Lower lobe of right lung (tissue), 2 donors: ENCODE data around the gene GMDS. TPM values are rescaled to one million over a fixed set of nuclear protein-coding genes. Genes with fewer than 3 reads are reported as not detected.

Experiments used
- ATAC-seq, 2 donors: fragments of 200-7000 bp; cut with Tn5 transposase; one replicate each; pipeline ENCODE4 v1.9.1; 2020 to 2022; ENCODE audit warnings: mild to moderate bottlenecking in 2 of 2, moderate library complexity in 2 of 2
- DNase-seq: peaks from one replicate; pipeline ENCODE4 v3.0.0-alpha.2; 2020
- H3K27ac ChIP-seq: fragments of 200-600 bp; one replicate; pipeline ENCODE4 v1.8.0; 2022
- H3K27me3 ChIP-seq: fragments of 200-600 bp; one replicate; pipeline ENCODE4 v1.8.0; 2022; ENCODE audit warnings: low read depth
- H3K36me3 ChIP-seq: fragments of 200-600 bp; one replicate; pipeline ENCODE4 v1.8.0; 2022; ENCODE audit warnings: mild to moderate bottlenecking
- H3K4me1 ChIP-seq: fragments of 200-600 bp; one replicate; pipeline ENCODE4 v1.8.0; 2022
- H3K4me3 ChIP-seq: fragments of 200-600 bp; one replicate; pipeline ENCODE4 v1.8.0; 2022; ENCODE audit warnings: mild to moderate bottlenecking
- H3K9me3 ChIP-seq: fragments of 200-600 bp; one replicate; pipeline ENCODE4 v1.8.0; 2022
- intact Hi-C: fragments of 100-400 bp; cut with DNase I; formaldehyde crosslinking; loops from one replicate; pipeline ENCODE4 v1.11.0; 2022
- total RNA-seq: library from RNA; stranded (reverse); fragmentation: NEBNext Ultra II Directional; extraction: Animal tissue kit (Norgen Biotek cat#: 25700); gene quantifications from one replicate; pipeline ENCODE4 v1.2.1, GENCODE V29; 2021
- TF ChIP-seq, protein P1 (sequence below): fragments of 200-600 bp; IDR thresholded peaks from one replicate; pipeline ENCODE4 v1.8.0; 2022; ENCODE audit warnings: antibody characterized with exemption, mild to moderate bottlenecking
- donor health status: DM: no; HTN: yes; CAD: no; lungs with severe emphysema.

Gene GMDS
- total RNA-seq, 1 donor from 2014 or later = 12.7 TPM

DNA sequence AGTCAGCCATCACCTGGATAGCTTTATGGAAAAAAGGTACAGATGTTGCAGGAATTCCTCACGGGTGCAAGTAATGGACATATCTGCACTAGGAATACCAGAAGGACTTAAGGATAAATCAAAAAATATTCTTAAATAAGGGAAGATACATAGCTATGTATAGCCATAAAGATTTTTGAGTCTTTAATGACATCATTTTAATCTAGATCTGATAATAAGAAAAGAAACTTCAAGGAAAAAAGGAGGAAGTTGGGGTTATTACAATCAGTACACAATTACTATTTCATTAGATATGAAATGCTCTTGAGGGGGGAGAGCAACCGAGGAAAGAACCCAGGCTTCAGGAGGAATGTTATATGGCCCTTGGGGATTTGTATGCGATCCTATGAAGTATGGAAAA lies 525.5 kb downstream of the GMDS start:
- intact Hi-C loops = no loop called here
- ATAC-seq (no peak), DNase-seq (no peak)
- H3K36me3 ChIP-seq = no peaks in the 10 kb centered on the region
- H3K4me1 ChIP-seq = peaks cover 7% of the 10 kb centered on the region
- H3K4me3 ChIP-seq = no peak overlapping the region
- no peak overlapping the region for H3K27ac ChIP-seq
- no peaks in the 10 kb centered on the region for H3K9me3 ChIP-seq
- H3K27me3 ChIP-seq = no peaks in the 10 kb centered on the region
- TF ChIP-seq, protein P1, sequence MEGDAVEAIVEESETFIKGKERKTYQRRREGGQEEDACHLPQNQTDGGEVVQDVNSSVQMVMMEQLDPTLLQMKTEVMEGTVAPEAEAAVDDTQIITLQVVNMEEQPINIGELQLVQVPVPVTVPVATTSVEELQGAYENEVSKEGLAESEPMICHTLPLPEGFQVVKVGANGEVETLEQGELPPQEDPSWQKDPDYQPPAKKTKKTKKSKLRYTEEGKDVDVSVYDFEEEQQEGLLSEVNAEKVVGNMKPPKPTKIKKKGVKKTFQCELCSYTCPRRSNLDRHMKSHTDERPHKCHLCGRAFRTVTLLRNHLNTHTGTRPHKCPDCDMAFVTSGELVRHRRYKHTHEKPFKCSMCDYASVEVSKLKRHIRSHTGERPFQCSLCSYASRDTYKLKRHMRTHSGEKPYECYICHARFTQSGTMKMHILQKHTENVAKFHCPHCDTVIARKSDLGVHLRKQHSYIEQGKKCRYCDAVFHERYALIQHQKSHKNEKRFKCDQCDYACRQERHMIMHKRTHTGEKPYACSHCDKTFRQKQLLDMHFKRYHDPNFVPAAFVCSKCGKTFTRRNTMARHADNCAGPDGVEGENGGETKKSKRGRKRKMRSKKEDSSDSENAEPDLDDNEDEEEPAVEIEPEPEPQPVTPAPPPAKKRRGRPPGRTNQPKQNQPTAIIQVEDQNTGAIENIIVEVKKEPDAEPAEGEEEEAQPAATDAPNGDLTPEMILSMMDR = no peak

DNA sequence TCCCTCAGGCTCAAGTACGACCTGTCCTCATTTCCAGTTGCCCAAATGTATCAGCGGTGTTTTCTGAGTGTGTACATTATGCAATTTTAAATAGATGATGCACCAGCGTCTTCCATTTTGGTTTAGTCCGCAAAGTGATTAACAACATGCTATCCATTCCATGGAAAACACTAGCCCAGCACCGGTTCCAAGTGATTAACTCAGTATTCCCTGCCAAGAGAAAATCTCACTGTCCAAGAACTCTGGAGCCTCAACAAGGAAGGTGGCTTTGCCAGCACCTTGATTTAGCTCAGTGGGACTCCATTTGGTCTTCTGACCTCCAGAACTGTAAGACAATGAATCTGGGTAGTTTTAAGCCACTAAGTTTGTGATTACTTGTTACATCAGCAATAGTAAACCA lies 528.5 kb downstream of the GMDS start:
- Histone ChIP-seq H3K4me1 (no peaks in the 10 kb centered on the region), H3K9me3 (no peaks in the 10 kb centered on the region), H3K27ac (no peak overlapping the region), H3K4me3 (no peak overlapping the region), H3K36me3 (no peaks in the 10 kb centered on the region), H3K27me3 (no peaks in the 10 kb centered on the region)
- no peak for ATAC-seq
- intact Hi-C loops = no loop called here
- TF ChIP-seq, protein P1 = no peak
- no peak for DNase-seq

GRCh38 chr6:1716396-1716795 lies 529.0 kb downstream of the GMDS start:
- Histone ChIP-seq H3K36me3 (no peaks in the 10 kb centered on the region), H3K4me3 (no peak overlapping the region), H3K4me1 (no peaks in the 10 kb centered on the region), H3K27me3 (no peaks in the 10 kb centered on the region), H3K27ac (no peak overlapping the region), H3K9me3 (no peaks in the 10 kb centered on the region)
- ATAC-seq (no peak), DNase-seq (no peak)
- TF ChIP-seq, protein P1 = no peak
- intact Hi-C loops = no loop called here

DNA sequence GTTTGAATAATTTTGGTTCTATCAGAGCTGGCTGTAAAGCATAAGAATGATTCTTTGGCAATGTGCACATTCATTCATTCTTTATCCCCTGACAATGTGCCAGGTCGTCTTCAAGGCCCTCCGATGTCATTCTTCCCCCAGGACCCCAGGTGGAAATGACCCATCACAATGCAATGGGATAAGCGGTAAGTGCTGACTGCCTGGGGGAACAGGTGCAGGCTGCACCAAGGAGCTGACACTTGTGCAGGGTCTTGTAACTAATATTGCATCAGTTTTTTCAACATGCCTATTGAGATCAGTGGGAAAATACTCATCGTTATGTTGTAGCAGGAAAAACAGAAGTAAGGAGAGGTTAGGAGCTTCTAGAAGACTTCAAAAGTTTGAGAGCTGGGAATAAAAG lies 530.1 kb downstream of the GMDS start:
- Histone ChIP-seq H3K36me3 (no peaks in the 10 kb centered on the region), H3K27ac (no peak overlapping the region), H3K9me3 (no peaks in the 10 kb centered on the region), H3K4me1 (no peaks in the 10 kb centered on the region), H3K4me3 (no peak overlapping the region), H3K27me3 (no peaks in the 10 kb centered on the region)
- intact Hi-C loops = no loop called here
- TF ChIP-seq, protein P1 = no peak
- no peak for DNase-seq
- no peak for ATAC-seq

GRCh38 chr6:1714654-1715053 lies 530.8 kb downstream of the GMDS start:
- no peaks in the 10 kb centered on the region for H3K27me3 ChIP-seq
- H3K36me3 ChIP-seq = no peaks in the 10 kb centered on the region
- TF ChIP-seq, protein P1 = no peak
- ATAC-seq (no peak), DNase-seq (no peak)
- no peak overlapping the region for H3K4me3 ChIP-seq
- intact Hi-C loops = no loop called here
- no peaks in the 10 kb centered on the region for H3K9me3 ChIP-seq
- H3K4me1 ChIP-seq = no peaks in the 10 kb centered on the region
- H3K27ac ChIP-seq = no peak overlapping the region

DNA sequence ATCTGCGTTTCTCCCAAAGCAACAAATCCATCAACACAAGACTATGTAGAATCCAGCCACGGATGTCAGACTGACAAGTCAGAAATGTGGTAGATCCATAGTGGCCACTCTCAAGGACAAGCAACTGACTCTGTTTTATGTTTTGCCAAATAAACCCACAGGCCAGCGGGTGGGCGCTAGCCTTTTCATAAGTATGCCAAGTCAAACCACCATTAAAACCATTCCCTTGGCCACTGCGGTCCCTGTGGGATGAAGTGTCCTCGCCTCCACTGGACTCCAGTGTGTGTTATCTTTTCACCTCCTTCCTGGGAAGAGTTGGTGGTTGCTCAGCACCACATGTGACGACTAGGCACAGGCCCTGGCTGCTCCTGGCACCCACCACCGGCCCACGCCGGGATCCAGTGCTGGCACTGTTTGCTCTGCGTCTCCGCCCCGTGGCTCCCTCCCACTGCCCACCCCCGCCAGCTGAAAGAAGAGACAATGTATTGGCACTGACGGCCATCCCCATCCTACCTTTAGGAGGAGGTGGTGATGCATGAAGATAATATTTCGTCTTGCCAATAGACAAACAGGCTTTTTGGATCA lies 532.3 kb downstream of the GMDS start:
- intact Hi-C loops = no loop called here
- Histone ChIP-seq H3K4me1 (no peaks in the 10 kb centered on the region), H3K27ac (no peak overlapping the region), H3K27me3 (no peaks in the 10 kb centered on the region), H3K36me3 (no peaks in the 10 kb centered on the region), H3K9me3 (no peaks in the 10 kb centered on the region), H3K4me3 (no peak overlapping the region)
- TF ChIP-seq, protein P1 = no peak
- no peak for ATAC-seq
- DNase-seq = no peak
